ENCODE measurements around the gene TBXAS1.

DNA sequence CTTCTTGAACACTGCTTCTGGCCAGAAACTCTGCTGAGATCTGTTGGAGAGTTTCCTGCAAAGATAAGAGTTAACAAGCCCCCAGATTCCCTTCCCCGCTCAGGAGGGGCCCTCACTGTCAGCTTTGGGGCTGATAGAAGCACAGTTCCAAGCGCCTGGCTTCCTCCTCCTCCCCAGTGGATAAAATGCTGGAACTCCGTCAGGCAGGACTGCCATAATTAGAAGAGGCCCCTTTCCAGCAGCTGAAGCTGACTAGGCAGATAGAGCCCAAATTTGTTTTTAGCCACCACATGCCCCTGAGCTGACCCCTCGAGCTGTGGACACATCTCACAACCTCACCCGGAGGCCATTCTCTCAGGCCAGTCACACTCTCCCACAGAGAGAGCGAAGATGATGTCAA is 89.4 kb downstream of the TBXAS1 start:
- TF ChIP-seq EZH2 (optimal IDR thresholded peaks at IDR 0.05; ENCODE audit: low read depth, low read length), result no peak
- TF ChIP-seq, protein P1, sequence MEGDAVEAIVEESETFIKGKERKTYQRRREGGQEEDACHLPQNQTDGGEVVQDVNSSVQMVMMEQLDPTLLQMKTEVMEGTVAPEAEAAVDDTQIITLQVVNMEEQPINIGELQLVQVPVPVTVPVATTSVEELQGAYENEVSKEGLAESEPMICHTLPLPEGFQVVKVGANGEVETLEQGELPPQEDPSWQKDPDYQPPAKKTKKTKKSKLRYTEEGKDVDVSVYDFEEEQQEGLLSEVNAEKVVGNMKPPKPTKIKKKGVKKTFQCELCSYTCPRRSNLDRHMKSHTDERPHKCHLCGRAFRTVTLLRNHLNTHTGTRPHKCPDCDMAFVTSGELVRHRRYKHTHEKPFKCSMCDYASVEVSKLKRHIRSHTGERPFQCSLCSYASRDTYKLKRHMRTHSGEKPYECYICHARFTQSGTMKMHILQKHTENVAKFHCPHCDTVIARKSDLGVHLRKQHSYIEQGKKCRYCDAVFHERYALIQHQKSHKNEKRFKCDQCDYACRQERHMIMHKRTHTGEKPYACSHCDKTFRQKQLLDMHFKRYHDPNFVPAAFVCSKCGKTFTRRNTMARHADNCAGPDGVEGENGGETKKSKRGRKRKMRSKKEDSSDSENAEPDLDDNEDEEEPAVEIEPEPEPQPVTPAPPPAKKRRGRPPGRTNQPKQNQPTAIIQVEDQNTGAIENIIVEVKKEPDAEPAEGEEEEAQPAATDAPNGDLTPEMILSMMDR (IDR thresholded peaks at IDR 0.05; ENCODE audit: low read length), result no peak
